Activated CD8-positive, alpha-beta T cell treated with anti-CD3 and anti-CD28 coated beads, Interleukin-2, amount 10 ng/mL, durations not matched to agents 7 days and 5 days (primary cell): ENCODE measurements around the gene GABRG3. TPM values are rescaled to one million over a fixed set of nuclear protein-coding genes. Genes with fewer than 3 reads are reported as not detected.

Source experiments
- total RNA-seq, 2 experiments: library from RNA; stranded (reverse); gene quantifications; one replicate each; pipeline ENCODE4 v1.2.3, GENCODE V29; 2021

Gene GABRG3
- total RNA-seq, 2 experiments from 2014 or later = not detected

Other genes starting within 250 kb of the GABRG3 start
- gene GABRB3, start 198.1 kb upstream of the GABRG3 start, total RNA-seq = under 1 TPM; 0.11 to 0.13 TPM
- gene GABRA5, start 104.1 kb upstream of the GABRG3 start, total RNA-seq = not detected